Bone marrow (tissue), 2 donors: Measurements from ENCODE around the gene NUP42.
"Not testable (repeated sequence)": the region's sequence is repeated elsewhere in the genome, so short reads cannot be mapped to it uniquely, and the experiment has no call there.

ENCODE experiments used
- DNase-seq, 2 donors: peaks; one replicate each; lab custom pipeline; 2025; lab: John Stamatoyannopoulos, UW

Gene NUP42

GRCh38 chr7:23181684-23182553 lies at the start of gene NUP42:
NUP42 (plus strand) TSS chr7:23182048; CDS start chr7:23182086, 38 bp downstream.
- peak; percentile 90 to 96 for DNase-seq

GRCh38 chr7:23133797-23134196 lies 48.1 kb upstream of the NUP42 start:
- DNase-seq, result no peak

GRCh38 chr7:23135755-23136154 lies 46.1 kb upstream of the NUP42 start:
- DNase-seq, result no peak

GRCh38 chr7:23136216-23136615 lies 45.6 kb upstream of the NUP42 start:
- DNase-seq, result no peak

- DNase-seq, result no peak
These were observed 24.2 kb upstream of the NUP42 start for GRCh38 chr7:23157679-23158078.

- no peak for DNase-seq
These were observed 23.3 kb upstream of the NUP42 start for GRCh38 chr7:23158546-23158945.

GRCh38 chr7:23161482-23161881 lies 20.4 kb upstream of the NUP42 start:
- no peak for DNase-seq

GRCh38 chr7:23164846-23165245 lies 17.0 kb upstream of the NUP42 start:
- no peak for DNase-seq

GRCh38 chr7:23165316-23165715 lies 16.5 kb upstream of the NUP42 start:
- DNase-seq, result no peak

- no peak for DNase-seq
These were observed 14.2 kb upstream of the NUP42 start for GRCh38 chr7:23167691-23168090.

GRCh38 chr7:23168111-23168885 lies 13.6 kb upstream of the NUP42 start:
- DNase-seq, result no peak

GRCh38 chr7:23175938-23176337 lies 5.9 kb upstream of the NUP42 start:
- peak in 1 of 2 donors; percentile 36 for DNase-seq

- no peak for DNase-seq
These were observed 1.6 kb downstream of the NUP42 start for GRCh38 chr7:23183279-23184012.

GRCh38 chr7:23184291-23184690 lies 2.4 kb downstream of the NUP42 start:
- DNase-seq, result no peak

- DNase-seq, result peak in 1 of 2 donors; percentile 4
These were observed 3.0 kb downstream of the NUP42 start for GRCh38 chr7:23184709-23185359.

GRCh38 chr7:23185980-23186379 lies 4.1 kb downstream of the NUP42 start:
- DNase-seq, result no peak

GRCh38 chr7:23191022-23191421 lies 9.2 kb downstream of the NUP42 start:
- no peak for DNase-seq

- not testable (repeated sequence) for DNase-seq
These were observed 11.9 kb downstream of the NUP42 start for GRCh38 chr7:23193650-23194227.

GRCh38 chr7:23196306-23196705 lies 14.5 kb downstream of the NUP42 start:
- DNase-seq, result no peak

GRCh38 chr7:23197745-23198144 lies 15.9 kb downstream of the NUP42 start:
- DNase-seq, result not testable (repeated sequence)

GRCh38 chr7:23200331-23200730 lies 18.5 kb downstream of the NUP42 start:
- no peak for DNase-seq
